Stimulated activated naive CD8-positive, alpha-beta T cell treated with anti-CD3 and anti-CD28 coated beads, Interleukin-15, amount 100 ng/mL, for 72 hours (primary cell): ENCODE data around the gene TTC22.

Experiments used
- ATAC-seq: fragments of 150-1000 bp; cut with Tn5 transposase; 2 replicates; pipeline ENCODE4 v1.10.0; 2021; ENCODE audit warnings: mild to moderate bottlenecking, moderate library complexity
- DNase-seq, 2 donors: peaks; one replicate each; pipeline ENCODE4 v3.0.0; 2021 to 2022
- H3K27ac Mint-ChIP-seq, 2 donors: one replicate each; pipeline ENCODE4 v1.8.0; 2022; ENCODE audit warnings: mild to moderate bottlenecking in 2 of 2, mixed read lengths in 2 of 2, moderate library complexity in 2 of 2
- H3K27me3 Mint-ChIP-seq: one replicate; pipeline ENCODE4 v1.8.0; 2022; ENCODE audit warnings: mixed read lengths
- H3K4me1 Mint-ChIP-seq: one replicate; pipeline ENCODE4 v1.8.0; 2022; ENCODE audit warnings: mild to moderate bottlenecking, mixed read lengths
- H3K4me3 Mint-ChIP-seq, 2 donors: one replicate each; pipeline ENCODE4 v1.8.0; 2022; ENCODE audit warnings: mild to moderate bottlenecking in 2 of 2, mixed read lengths in 2 of 2, moderate library complexity in 1 of 2
- H3K9me3 Mint-ChIP-seq, 2 donors: one replicate each; pipeline ENCODE4 v1.8.0; 2022; ENCODE audit warnings: mixed read lengths in 2 of 2

The TTC22 gene

DNA sequence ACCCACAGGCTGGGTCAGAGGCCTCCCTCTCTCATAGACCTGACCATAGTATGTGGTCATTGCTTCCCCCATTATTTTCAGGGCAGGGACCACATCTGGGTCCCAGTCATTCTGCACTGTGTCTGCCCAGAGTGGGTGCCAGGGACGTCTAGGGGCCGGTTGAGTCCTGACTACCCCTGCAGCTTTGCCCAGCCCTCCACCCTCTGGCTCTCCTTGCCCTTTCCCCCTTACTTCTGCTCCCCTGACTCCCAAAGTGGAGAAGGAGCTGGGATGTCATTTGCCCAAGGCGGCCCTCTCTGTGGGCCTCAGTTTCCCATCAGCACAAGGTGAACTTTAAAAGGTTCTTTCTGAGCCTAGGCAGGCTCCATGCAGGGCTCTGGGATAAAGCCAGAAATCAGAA lies 4.3 kb upstream of the TTC22 start:
- Mint-ChIP-seq H3K9me3 (no peaks in the 10 kb centered on the region), H3K4me3 (no peak overlapping the region), H3K4me1 (peaks cover 43% of the 10 kb centered on the region), H3K27ac (no peak overlapping the region), H3K27me3 (no peaks in the 10 kb centered on the region)
- no peak for ATAC-seq
- no peak for DNase-seq

DNA sequence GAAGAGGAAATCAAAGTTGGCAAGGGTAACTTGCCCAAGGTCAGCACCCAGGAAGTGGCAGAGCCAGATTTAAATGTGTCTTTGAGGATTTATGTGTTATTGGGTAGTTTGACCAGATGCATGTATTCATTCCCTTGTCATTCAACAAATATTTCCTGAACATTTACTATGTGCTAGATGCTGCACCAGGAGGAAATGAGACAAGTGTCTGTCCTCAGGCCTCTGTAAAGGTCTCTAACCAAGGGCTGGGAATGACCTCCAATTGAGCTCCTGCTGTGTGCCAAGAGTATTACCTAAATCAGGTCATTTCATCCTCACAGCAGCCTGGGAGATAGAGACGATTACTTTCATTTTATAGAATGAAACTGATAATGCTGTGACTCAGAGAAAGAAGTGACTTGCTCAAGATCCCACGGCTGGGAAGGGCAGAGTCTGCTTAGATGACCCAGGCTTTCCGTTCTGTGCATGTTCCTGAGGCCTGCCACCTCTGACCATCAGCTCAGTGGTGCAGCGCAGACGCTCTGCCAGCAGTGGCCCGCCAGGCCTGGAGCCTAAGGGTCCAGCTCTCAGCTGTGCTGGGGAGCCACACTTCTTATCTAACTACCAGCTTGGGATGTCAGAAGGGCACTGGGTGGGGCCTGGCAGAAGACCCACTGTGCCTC lies 3.5 kb upstream of the TTC22 start:
- Mint-ChIP-seq H3K4me3 (peak overlapping the region in 1 of 2 donors; percentile 31), H3K4me1 (peaks cover 44% of the 10 kb centered on the region), H3K9me3 (no peaks in the 10 kb centered on the region), H3K27ac (no peak overlapping the region), H3K27me3 (no peaks in the 10 kb centered on the region)
- DNase-seq (peak in 1 of 2 donors; percentile 31), ATAC-seq (peak; percentile 46)

DNA sequence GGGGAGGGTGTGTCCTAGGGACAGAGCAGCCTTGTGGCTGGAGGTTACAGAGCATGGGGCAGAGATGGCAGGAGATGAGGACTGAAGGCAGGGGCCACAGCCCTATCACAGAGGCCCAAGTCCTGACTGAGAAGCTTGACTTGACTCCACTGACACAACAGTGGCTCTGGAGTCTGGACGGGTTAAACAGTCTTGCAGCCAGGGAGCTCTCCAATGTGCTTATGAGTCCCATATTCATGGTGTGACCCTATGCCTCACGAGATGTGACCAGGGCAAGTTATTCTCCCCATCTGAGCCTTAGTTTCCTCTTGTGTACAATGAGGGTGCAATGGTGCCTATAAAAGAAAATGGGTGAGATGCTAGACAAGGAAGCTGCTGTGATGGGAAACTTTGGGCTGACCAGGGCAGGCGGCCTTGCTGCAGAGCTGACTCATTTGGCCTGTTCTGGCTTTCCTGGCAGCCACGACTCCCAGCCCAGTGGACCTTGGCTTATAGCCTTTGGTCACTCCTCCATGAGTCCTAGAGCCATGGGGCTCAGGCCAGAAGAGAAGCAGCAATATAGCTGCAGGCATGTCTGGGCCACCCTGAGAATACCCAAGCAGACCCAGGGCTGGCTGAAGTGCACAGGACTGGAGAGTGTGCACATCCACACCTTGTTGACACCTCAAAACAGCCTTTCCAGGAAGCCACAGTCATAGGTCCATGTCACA lies 2.8 kb upstream of the TTC22 start:
- Mint-ChIP-seq H3K27ac (no peak overlapping the region), H3K27me3 (no peaks in the 10 kb centered on the region), H3K4me3 (no peak overlapping the region), H3K9me3 (no peaks in the 10 kb centered on the region), H3K4me1 (peaks cover 50% of the 10 kb centered on the region)
- ATAC-seq (no peak), DNase-seq (no peak)

DNA sequence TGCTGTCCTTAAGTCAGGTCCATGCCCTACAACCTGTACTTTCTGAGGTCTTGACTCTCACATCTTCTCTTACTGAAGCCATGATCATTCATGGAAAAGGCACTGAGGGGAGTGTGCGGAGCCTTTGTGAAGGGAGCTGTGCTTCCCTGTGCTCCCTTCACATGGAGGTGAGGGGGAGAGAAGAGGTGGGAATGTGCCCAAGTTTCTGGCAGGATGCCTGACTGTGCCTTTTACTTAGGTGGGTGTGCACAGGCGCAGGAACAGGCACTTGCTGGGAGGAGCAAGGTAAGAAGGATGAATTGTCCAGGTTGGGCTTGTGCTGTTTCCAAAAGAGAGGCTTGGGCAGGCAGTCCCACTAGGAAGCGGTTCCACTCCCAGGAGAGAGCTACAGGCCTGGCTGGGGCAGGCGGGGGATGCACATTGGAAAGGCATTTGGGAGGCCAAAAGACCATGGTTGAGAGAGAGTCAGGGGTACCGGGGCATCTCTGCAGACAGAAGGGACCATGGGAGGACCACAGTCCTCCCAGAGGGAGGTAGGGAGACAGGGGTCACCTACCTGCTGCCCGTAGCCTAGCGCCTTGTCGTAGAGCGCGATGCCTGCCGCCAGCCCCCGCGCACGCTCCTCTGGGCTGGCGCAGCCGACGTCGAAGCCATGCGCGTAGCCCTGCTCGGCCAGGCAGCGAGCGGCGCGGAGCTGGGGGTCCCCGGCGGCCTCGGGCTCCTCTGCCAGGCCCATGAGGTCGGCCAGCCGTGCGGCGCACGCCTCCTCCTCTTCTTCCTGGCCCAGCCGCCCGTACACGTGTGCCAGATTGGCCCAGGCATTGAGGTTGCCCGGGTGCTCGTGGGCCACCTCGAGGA lies 853 bp downstream of the TTC22 start:
- H3K4me1 Mint-ChIP-seq = peaks cover 63% of the 10 kb centered on the region
- H3K4me3 Mint-ChIP-seq = peak overlapping the region; percentile 84 to 92
- H3K27me3 Mint-ChIP-seq = no peaks in the 10 kb centered on the region
- DNase-seq = no peak
- H3K9me3 Mint-ChIP-seq = no peaks in the 10 kb centered on the region
- no peak for ATAC-seq
- H3K27ac Mint-ChIP-seq = peak overlapping the region; percentile 23 to 80

DNA sequence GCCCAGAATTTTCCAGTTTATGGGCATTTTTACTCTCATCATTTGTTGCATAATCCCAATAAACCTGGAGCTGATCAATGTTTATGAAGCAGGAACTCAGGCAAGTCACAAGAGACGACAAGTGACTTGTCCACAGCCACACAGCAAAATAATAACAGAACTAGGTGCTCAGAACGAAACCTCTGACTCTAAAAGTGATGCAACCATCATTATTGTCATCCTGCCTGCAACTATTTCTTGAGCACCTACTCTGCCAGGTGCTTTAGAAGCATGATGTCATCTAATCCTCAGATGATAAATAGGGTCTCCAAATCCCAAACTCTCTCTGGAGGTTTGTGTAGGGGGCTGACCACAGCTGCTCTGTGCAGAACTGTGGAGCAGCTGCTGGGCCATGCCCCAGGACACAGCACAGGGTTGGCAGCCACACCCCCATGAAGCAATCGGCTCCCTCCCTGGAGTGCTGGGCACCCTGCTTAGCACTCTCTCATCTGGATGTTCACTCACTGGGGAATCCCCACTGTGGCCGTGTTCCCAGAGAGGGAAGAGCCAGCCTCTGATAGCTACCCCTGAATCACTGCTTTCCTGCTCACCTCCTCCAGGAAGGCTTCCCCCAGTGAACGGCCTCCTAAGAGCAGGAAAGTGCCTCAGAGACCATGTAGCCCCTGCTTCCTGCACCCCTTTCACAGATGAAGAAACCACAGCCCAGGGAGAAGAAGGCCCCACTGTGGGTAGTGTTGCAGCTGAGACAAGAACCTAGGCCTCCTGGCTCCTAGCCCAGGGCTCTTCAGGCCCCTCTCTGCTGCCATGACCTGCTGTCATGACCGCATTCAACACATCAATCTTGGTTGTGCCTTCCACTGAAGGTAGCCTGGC lies 2.1 kb downstream of the TTC22 start:
- H3K27me3 Mint-ChIP-seq = no peaks in the 10 kb centered on the region
- DNase-seq (peak; percentile 27 to 67), ATAC-seq (peak; percentile 72)
- H3K4me3 Mint-ChIP-seq = peak overlapping the region; percentile 84 to 92
- peak overlapping the region; percentile 97 to 98 for H3K27ac Mint-ChIP-seq
- peaks cover 59% of the 10 kb centered on the region for H3K4me1 Mint-ChIP-seq
- no peaks in the 10 kb centered on the region for H3K9me3 Mint-ChIP-seq

DNA sequence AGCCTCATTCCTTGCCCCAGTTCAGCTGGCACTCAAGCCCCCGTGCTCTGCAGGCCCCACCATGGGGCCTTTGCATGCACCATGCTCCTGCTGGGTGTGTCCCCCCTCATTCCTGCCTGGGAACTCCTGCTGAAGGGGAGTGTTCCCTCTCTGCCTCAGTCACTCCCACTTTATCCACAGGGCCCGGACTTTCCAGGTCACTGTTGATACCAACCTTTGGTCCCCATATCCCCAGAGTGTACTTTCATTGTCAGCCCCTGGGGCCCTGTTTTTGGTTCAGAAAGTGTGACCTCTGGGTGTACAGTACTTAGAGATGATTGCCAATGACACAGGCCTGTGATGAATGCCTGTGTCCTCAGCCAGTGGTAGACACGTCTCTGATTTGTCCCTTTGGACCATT lies 2.9 kb downstream of the TTC22 start:
- DNase-seq (no peak), ATAC-seq (no peak)
- Mint-ChIP-seq H3K27me3 (no peaks in the 10 kb centered on the region), H3K27ac (peak overlapping the region; percentile 97 to 98), H3K4me1 (peaks cover 55% of the 10 kb centered on the region), H3K9me3 (no peaks in the 10 kb centered on the region), H3K4me3 (peak overlapping the region in 1 of 2 donors; percentile 92)

DNA sequence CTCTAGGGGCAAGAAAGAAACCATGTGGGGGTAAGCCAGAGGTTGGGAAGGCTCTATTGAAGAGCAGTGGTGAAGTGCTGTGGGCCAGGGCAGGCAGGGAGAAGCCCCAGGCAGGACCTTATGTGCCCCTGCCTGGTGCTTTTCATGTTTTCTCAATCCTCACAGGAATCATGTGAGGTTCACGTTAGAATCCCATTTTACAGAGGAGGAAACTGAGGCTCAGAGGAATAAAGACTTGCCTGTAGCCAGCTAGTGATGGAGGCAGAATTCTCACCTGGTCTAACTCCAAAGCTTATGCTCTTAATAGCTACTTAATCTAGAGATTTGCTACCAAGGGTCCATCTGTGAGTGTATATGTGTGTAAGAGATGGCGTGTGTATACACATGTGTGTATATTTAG lies 4.2 kb downstream of the TTC22 start:
- DNase-seq (no peak), ATAC-seq (no peak)
- Mint-ChIP-seq H3K27ac (peak overlapping the region in 1 of 2 donors; percentile 50), H3K27me3 (no peaks in the 10 kb centered on the region), H3K4me3 (no peak overlapping the region), H3K9me3 (no peaks in the 10 kb centered on the region), H3K4me1 (peaks cover 52% of the 10 kb centered on the region)

DNA sequence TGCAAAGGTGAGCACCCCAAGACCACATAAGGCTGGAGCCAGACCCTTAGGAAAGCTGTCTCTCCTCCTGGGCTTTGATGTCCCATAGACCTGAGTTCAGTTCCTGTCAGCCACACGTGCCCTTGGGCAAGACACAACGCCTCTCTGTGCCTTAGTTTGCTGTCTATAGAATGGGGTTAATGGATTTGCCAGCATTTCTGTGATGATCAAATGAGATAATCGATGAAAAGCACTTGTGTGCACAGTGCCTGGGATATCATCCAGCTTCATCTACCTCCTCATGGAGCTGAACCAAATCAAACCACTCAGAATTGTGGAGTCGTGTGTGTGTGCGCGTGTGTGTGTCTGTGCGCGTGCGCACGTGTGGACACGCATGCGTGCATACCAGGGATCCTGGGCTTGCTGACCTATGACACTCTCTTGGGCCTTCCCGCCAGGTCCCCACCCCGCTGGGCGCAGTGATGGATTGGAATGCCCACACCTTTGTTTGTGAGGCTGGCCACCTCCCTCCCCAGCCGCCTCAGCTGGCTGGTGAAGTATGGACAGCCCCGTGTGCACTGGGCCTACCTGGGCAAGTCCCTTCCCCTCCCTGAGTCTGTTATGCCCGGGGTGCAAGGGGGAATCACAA lies 5.2 kb downstream of the TTC22 start:
- H3K9me3 Mint-ChIP-seq = no peaks in the 10 kb centered on the region
- H3K4me3 Mint-ChIP-seq = no peak overlapping the region
- H3K4me1 Mint-ChIP-seq = peaks cover 45% of the 10 kb centered on the region
- H3K27ac Mint-ChIP-seq = peak overlapping the region; percentile 9 to 27
- no peaks in the 10 kb centered on the region for H3K27me3 Mint-ChIP-seq
- DNase-seq = no peak
- ATAC-seq = no peak

DNA sequence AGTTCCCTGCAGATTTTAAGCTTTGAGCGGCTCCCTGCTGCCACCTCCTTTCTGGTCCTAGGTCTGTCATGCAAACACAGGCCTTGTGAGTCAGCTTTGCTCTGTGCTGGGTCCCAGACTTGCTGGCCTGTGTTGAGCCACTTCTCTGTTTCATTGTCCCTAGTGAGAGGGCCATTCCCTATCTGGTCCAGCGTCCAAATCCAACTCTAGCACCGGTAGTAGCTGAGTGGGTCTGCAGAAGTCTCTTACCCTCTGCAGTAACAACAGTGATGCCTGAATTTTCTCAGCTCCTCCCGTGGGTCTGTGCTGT lies 5.8 kb downstream of the TTC22 start:
- Mint-ChIP-seq H3K4me1 (peaks cover 44% of the 10 kb centered on the region), H3K4me3 (no peak overlapping the region), H3K27ac (no peak overlapping the region), H3K27me3 (no peaks in the 10 kb centered on the region), H3K9me3 (no peaks in the 10 kb centered on the region)
- ATAC-seq = no peak
- DNase-seq = no peak

DNA sequence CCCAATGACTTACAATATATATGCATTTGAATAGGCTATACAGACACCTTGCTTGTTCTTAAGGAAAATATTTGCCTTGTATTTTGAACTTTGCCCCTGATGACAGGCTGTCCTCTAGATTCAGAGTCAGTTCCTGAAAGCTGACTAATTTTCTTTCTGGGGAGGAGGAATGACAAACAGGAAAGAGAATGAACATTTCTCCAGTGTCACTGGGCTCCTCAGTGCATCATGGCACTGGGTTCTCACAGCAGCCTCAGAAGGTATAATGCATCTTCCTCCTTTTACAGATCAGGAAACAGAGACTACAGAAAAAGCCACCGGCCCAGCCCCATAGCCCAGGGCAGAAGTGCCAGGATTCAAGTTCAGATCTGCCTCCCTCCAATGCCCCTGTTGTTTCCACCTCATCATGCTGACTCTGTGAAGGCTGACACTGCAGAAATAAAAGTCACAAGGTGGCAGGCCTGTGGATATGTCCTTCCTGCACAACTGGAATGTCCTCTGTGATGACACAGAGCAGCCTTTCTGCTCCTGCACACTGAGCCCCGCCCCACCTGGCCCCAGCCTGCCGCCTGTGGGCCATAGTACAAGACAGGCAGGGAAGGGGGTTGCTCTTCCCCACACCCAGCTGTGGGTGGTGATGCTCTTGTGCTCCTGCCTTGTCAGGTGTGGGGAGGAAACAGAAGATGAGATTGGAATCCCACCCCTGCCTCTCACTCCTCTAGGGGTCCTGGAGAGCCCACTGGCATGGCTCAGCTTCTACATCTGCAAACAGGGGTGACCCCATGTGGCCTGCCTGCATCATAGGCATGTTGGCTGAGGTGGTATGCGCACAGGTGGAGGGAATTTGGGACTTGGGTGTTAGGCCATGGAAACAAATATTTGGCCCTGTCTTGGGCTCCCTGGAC lies 6.4 kb downstream of the TTC22 start:
- H3K4me3 Mint-ChIP-seq = no peak overlapping the region
- H3K27ac Mint-ChIP-seq = no peak overlapping the region
- H3K4me1 Mint-ChIP-seq = peaks cover 37% of the 10 kb centered on the region
- DNase-seq (no peak), ATAC-seq (no peak)
- H3K27me3 Mint-ChIP-seq = no peaks in the 10 kb centered on the region
- H3K9me3 Mint-ChIP-seq = no peaks in the 10 kb centered on the region

DNA sequence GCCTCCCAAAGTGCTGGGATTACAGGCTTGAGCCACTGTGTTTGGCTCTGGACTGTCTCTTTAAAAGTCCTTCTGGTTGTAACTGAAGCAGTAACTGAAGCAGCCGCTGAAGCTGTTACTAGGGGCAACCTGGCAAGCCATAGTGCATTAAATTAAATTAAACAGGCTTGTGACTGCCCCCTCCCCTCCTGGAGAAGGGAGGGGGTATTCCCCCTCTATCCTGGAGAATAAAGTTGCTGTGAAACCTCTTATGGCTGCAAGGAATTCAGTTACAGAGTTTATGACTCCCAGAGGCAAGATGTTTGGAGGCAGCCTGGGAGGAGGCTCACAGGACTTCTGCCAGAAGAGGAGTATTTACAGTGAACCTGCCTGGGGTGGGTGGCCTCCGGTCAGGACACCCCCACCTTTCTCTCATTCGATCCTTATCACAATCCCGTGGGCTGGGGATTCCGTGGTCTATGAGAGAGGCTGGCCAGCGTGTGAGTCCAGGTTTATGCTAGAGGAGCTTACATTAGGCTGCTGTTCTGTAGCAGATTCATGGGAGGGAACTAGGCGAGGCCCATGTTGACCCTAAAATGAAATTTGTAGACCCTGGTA lies 8.3 kb downstream of the TTC22 start:
- H3K4me1 Mint-ChIP-seq = peaks cover 18% of the 10 kb centered on the region
- ATAC-seq = no peak
- no peak overlapping the region for H3K27ac Mint-ChIP-seq
- no peak for DNase-seq
- no peak overlapping the region for H3K4me3 Mint-ChIP-seq
- no peaks in the 10 kb centered on the region for H3K9me3 Mint-ChIP-seq
- H3K27me3 Mint-ChIP-seq = no peaks in the 10 kb centered on the region

DNA sequence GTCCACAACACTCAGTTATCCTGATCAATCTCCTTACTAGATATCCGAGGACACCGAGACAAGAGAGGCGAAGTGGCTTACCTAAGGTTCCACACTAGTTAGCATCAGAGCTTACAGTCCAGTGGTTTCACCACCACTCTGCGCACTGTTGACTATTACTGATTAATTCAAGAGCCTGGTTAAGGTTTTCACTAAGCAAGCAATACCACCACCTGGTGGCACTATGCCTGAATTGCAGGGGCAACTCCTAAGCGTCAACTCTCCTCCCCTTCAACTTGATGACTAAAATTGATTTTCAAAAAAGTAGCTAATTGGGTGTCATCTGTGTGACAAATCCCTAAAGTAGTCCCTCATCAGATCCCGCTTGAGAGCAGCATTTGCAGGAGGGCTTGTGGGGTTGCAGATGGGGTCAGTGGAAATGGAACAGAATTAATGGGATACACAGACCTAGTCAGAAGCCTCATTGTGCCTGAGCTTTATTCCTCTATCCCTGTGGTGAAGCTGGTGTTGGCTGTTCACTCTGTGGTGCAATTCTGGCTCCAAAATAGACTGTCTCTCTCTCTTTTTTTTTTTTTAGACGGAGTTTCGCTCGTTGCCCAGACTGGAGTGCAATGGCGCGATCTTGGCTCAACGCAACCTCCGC lies 9.1 kb downstream of the TTC22 start:
- DNase-seq (peak; percentile 39 to 63), ATAC-seq (no peak)
- H3K27ac Mint-ChIP-seq = no peak overlapping the region
- H3K27me3 Mint-ChIP-seq = no peaks in the 10 kb centered on the region
- H3K9me3 Mint-ChIP-seq = no peaks in the 10 kb centered on the region
- H3K4me1 Mint-ChIP-seq = peaks cover 14% of the 10 kb centered on the region
- H3K4me3 Mint-ChIP-seq = no peak overlapping the region

DNA sequence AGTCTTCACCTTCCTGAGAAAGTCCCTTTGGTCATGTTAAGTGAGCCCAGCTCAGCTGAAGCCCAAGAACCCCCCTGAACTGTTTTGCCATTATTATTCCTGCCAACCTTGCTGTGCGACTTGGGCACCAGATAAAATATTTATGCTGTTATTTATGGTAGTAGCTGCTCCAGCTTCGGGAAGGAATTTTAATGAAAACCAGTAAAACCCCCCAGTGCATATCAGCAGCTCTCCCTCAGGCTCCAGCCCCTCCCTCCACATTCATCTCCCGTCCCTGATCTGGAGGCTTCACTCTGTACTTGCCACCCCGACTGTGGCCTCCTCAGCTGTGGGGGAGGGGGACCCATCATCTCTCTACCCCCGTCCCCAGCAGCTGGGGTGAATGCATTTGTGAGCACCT lies 12.7 kb downstream of the TTC22 start:
- Mint-ChIP-seq H3K27ac (peak overlapping the region in 1 of 2 donors; percentile 30), H3K9me3 (no peaks in the 10 kb centered on the region), H3K27me3 (no peaks in the 10 kb centered on the region), H3K4me1 (no peaks in the 10 kb centered on the region), H3K4me3 (no peak overlapping the region)
- ATAC-seq = no peak
- DNase-seq = no peak
